ENCODE measurements around the gene ANGPTL2. TPM values are rescaled to one million over a fixed set of nuclear protein-coding genes. Genes with fewer than 3 reads are reported as not detected.

Gene ANGPTL2
- total and polyA plus RNA-seq, 2 of the 4 experiments (the other 2 are of a cell fraction) = 9.5 to 25.1 TPM

- no CpG with 5 or more reads among the region's 1 CpG for WGBS, 2 experiments (ENCODE audit: extremely low coverage in 2 of 2, insufficient read length in 1 of 2)
- H4K91ac ChIP-seq (ENCODE audit: insufficient read depth, low read depth, low read length) = no peak overlapping the region
- H3K4me3 ChIP-seq (ENCODE audit: insufficient read depth, low read depth, low read length) = no peak overlapping the region
- H3K9ac ChIP-seq (ENCODE audit: low read depth, low read length) = no peak overlapping the region
- H3K9me3 ChIP-seq (ENCODE audit: control insufficient read depth, insufficient read depth, low read length) = 0 out of 2 replicates have a peak, but pooled peaks cover 2% of the 10 kb centered on the region
- no peaks in the 10 kb centered on the region for H3K27me3 ChIP-seq (ENCODE audit: control insufficient read depth, insufficient read depth, low read length)
- H3K4ac ChIP-seq (ENCODE audit: low read depth, low read length) = no peak overlapping the region
- H2AFZ ChIP-seq (replicated peaks; ENCODE audit: low read length, poor library complexity) = no peak overlapping the region
- no peak overlapping the region for H3K56ac ChIP-seq (ENCODE audit: extremely low read depth, insufficient read depth, low read length)
- no peak overlapping the region for H2BK120ac ChIP-seq (ENCODE audit: low read depth, low read length)
- no peak overlapping the region for H3K18ac ChIP-seq (ENCODE audit: low read depth, low read length)
- ChIA-PET CTCF (no interaction called here), POLR2A (ENCODE audit: unreplicated experiment) (no interaction called here)
- in situ Hi-C loops (cut with MboI; ENCODE audit: low sequenced_read_pairs) (no loop called here), dilution Hi-C loops (cut with HindIII; ENCODE audit: low sequenced_read_pairs, unreplicated experiment) (no loop called here), intact Hi-C loops (cut with micrococcal nuclease) (no loop called here)
- H4K5ac ChIP-seq (ENCODE audit: low read depth, low read length) = no peak overlapping the region
- H2BK20ac ChIP-seq (ENCODE audit: low read depth, low read length) = no peak overlapping the region
- no peak overlapping the region for H2BK15ac ChIP-seq (ENCODE audit: low read depth, low read length)
- H3K4me2 ChIP-seq (ENCODE audit: low read depth, low read length) = no peak overlapping the region
- no peak overlapping the region for H2BK5ac ChIP-seq (ENCODE audit: low read depth, low read length, poor library complexity, severe bottlenecking)
- H3K27ac ChIP-seq (ENCODE audit: insufficient read depth, low read length) = no peak overlapping the region
- no peak overlapping the region for H4K8ac ChIP-seq (ENCODE audit: low read depth in 2 of 2, low read length in 2 of 2)
- H3K9me1 ChIP-seq (ENCODE audit: insufficient read depth, low read length) = peaks cover 2% of the 10 kb centered on the region; the same call in 1 of the 2 replicates
- TF ChIP-seq MXI1 (IDR thresholded peaks at IDR 0.05; ENCODE audit: borderline replicate concordance, low read depth, low read length) (no peak), CHD1 (IDR thresholded peaks at IDR 0.05; ENCODE audit: low read depth, low read length) (no peak), NFE2L2 (IDR thresholded peaks at IDR 0.05; ENCODE audit: low read depth, low read length) (no peak), RCOR1 (IDR thresholded peaks at IDR 0.05; ENCODE audit: insufficient replicate concordance, low read length) (no peak), BHLHE40 (IDR thresholded peaks at IDR 0.05; ENCODE audit: low read depth, low read length) (no peak), RAD21 (IDR thresholded peaks at IDR 0.05; ENCODE audit: low read length) (no peak), RFX5 (IDR thresholded peaks at IDR 0.05; ENCODE audit: low read depth, low read length) (no peak), ELK1 (IDR thresholded peaks at IDR 0.05; ENCODE audit: borderline replicate concordance, low read depth, low read length) (no peak), SMC3 (IDR thresholded peaks at IDR 0.05; ENCODE audit: low read depth, low read length) (no peak), POLR2A (IDR thresholded peaks at IDR 0.05; ENCODE audit: low read depth, low read length) (no peak), MAZ (IDR thresholded peaks at IDR 0.05; ENCODE audit: borderline replicate concordance, low read depth, low read length) (no peak), CEBPB (IDR thresholded peaks at IDR 0.05; ENCODE audit: low read depth, low read length) (no peak), MAFK (IDR thresholded peaks at IDR 0.05; ENCODE audit: low read depth, low read length) (no peak), FOS (IDR thresholded peaks at IDR 0.05; ENCODE audit: low read depth, low read length) (no peak)
- H2AK5ac ChIP-seq (ENCODE audit: low read depth, low read length) = no peak overlapping the region
- peaks cover 11% of the 10 kb centered on the region for H3K4me1 ChIP-seq (ENCODE audit: control insufficient read depth, insufficient read depth, low read length)
- H4K20me1 ChIP-seq (ENCODE audit: insufficient read depth, low read length) = no peaks in the 10 kb centered on the region
- ATAC-seq (ENCODE audit: low read depth) = no peak
- no peaks in the 10 kb centered on the region for H3K36me3 ChIP-seq (ENCODE audit: control insufficient read depth, insufficient read depth, low read length)
- H2AK9ac ChIP-seq (replicated peaks; ENCODE audit: low read depth, low read length, poor library complexity) = no peak overlapping the region
- BruUV-seq (replicated peaks) = no TSS peak
- H3K23ac ChIP-seq (ENCODE audit: low read depth, low read length) = no peak overlapping the region
- no peaks in the 10 kb centered on the region for H3K79me1 ChIP-seq (ENCODE audit: low read depth in 1 of 2, low read length in 2 of 2)
- no peak overlapping the region for H3K14ac ChIP-seq (replicated peaks; ENCODE audit: low read depth, low read length)
- no peak for DNase-seq
Measured at GRCh38 chr9:127078988-127079387, 43.4 kb downstream of the ANGPTL2 start.
